SK-N-SH treated with all-trans-retinoic acid at 6 μM for 48 hours (cell line): ENCODE data around the gene F2.

Experiments used
- ARNTL ChIP-seq: fragments of 450-650 bp; formaldehyde crosslinking; IDR thresholded peaks from 2 replicates; pipeline ENCODE4 v1.5.0; 2020; ENCODE audit warnings: low read depth, mild to moderate bottlenecking, moderate library complexity, borderline replicate concordance
- OSR1 ChIP-seq: fragments of 250-450 bp; sonication (Bioruptor Pico); IDR thresholded peaks from 2 replicates; pipeline ENCODE4 v1.8.0; 2022; ENCODE audit warnings: moderate library complexity, mild to moderate bottlenecking, inconsistent platforms

DNA sequence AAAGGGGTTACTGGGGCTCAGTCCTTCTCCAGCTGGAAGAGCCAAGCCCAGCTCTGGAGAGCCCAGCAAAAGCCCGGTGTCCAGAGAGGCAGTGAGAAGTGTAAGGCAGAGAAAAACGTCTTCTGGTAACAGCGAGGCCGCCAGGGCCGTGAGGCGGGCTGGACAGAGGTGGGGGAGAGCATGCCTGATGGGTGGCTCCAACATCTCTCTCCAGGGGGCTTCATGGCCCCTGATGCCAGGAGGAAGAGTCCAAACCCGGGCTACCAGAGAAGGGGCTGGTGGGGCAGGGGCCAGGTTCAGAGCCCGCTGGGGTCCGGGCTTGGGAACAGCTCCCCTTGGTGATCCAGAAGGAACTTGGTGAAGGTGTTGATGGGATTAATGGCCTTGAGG, 40.3 kb upstream of the F2 start:
- TF ChIP-seq OSR1 (no peak), ARNTL (CRISPR knock-in tag) (no peak)
